Measurements from ENCODE around the gene RPL39L.

Gene RPL39L

GRCh38 chr3:187093320-187093719, 46.0 kb downstream of the RPL39L start:
- no peak for DNase-seq

GRCh38 chr3:187088701-187089100, 50.6 kb downstream of the RPL39L start:
- no peak for DNase-seq

- DNase-seq, result no peak
These were observed 52.5 kb downstream of the RPL39L start for GRCh38 chr3:187086831-187087230.

- no peak for DNase-seq
These were observed 53.4 kb downstream of the RPL39L start for GRCh38 chr3:187085933-187086332.

GRCh38 chr3:187085021-187085666, 54.2 kb downstream of the RPL39L start:
- no peak for DNase-seq

- no peak for DNase-seq
These were observed 54.7 kb downstream of the RPL39L start for GRCh38 chr3:187084580-187084979.

- no peak for DNase-seq
These were observed 55.2 kb downstream of the RPL39L start for GRCh38 chr3:187084126-187084525.

GRCh38 chr3:187082758-187083375, 56.4 kb downstream of the RPL39L start:
- DNase-seq, result no peak

- no peak for DNase-seq
These were observed 58.4 kb downstream of the RPL39L start for GRCh38 chr3:187080799-187081450.

- no peak for DNase-seq
These were observed 59.9 kb downstream of the RPL39L start for GRCh38 chr3:187079090-187080022.

- no peak for DNase-seq
These were observed 61.8 kb downstream of the RPL39L start for GRCh38 chr3:187077537-187077936.

- DNase-seq, result no peak
These were observed 62.2 kb downstream of the RPL39L start for GRCh38 chr3:187077085-187077484.

- DNase-seq, result no peak
These were observed 63.0 kb downstream of the RPL39L start for GRCh38 chr3:187076297-187076696.

- DNase-seq, result no peak
These were observed 64.5 kb downstream of the RPL39L start for GRCh38 chr3:187074846-187075245.

GRCh38 chr3:187073581-187074098, 65.7 kb downstream of the RPL39L start:
- DNase-seq, result no peak

GRCh38 chr3:187072511-187072910, 66.8 kb downstream of the RPL39L start:
- no peak for DNase-seq

- no peak for DNase-seq
These were observed 67.2 kb downstream of the RPL39L start for GRCh38 chr3:187072102-187072501.
